Thyroid gland (tissue), 4 donors: ENCODE data around the gene UNC5C. TPM values are rescaled to one million over a fixed set of nuclear protein-coding genes. Genes with fewer than 3 reads are reported as not detected.

Source experiments
- DNase-seq, 2 donors: peaks; one replicate each; pipeline ENCODE4 v3.0.0-alpha.2; 2019
- H3K27ac ChIP-seq, 3 donors: fragments of 200-600 bp; sonication (generic); 1 replicate in 2 of 3; 2 replicates in 1 of 3; pipeline ENCODE4 v1.5.1; 2016 to 2019; ENCODE audit warnings: mild to moderate bottlenecking in 1 of 3, moderate library complexity in 1 of 3
- H3K27me3 ChIP-seq: fragments of 200-600 bp; sonication (generic); one replicate; pipeline ENCODE4 v1.5.1; 2019
- H3K36me3 ChIP-seq, 2 donors: fragments of 200-600 bp; sonication (generic); one replicate each; pipeline ENCODE4 v1.5.1; 2016 to 2019
- H3K4me1 ChIP-seq, 2 donors: fragments of 200-600 bp; sonication (generic); one replicate each; pipeline ENCODE4 v1.5.1; 2017 to 2019
- H3K4me3 ChIP-seq, 3 donors: fragments of 200-600 bp; sonication (generic); replicated peaks in 1 of 3; 1 replicate in 2 of 3; 2 replicates in 1 of 3; pipeline ENCODE4 v1.5.1; 2016; ENCODE audit warnings: mild to moderate bottlenecking in 1 of 3
- H3K9me3 ChIP-seq: fragments of 200-600 bp; sonication (generic); one replicate; pipeline ENCODE4 v1.5.1; 2017
- POLR2A ChIP-seq, 2 donors: fragments of 450-650 bp; IDR thresholded peaks; one replicate each; pipeline ENCODE4 v1.6.1; 2017; ENCODE audit warnings: antibody characterized with exemption in 2 of 2, mild to moderate bottlenecking in 2 of 2, moderate library complexity in 1 of 2
- WGBS, 2 donors: methylation state at CpG; one replicate each; pipeline ENCODE4 v1.1.5; 2017; 5-methylcytosine and 5-hydroxymethylcytosine counted together
- intact Hi-C: fragments of 100-400 bp; cut with DNase I; formaldehyde crosslinking; loops from one replicate; pipeline ENCODE4 v1.15.1; 2023
- total RNA-seq, 4 donors: library from RNA; depleted of rRNA; stranded (reverse); fragments of >200 nt; gene quantifications; one replicate each; pipeline ENCODE4 v1.2.3, GENCODE V29; 2016
- TF ChIP-seq, protein P1 (sequence below), 6 experiments: fragments of 200-600 bp in 3 of 6; fragments of 450-650 bp in 3 of 6; sonication (generic) in 3 of 6; IDR thresholded peaks; one replicate each; pipeline ENCODE4 v1.5.1; 2016 to 2019; ENCODE audit warnings: antibody characterized with exemption in 6 of 6, mild to moderate bottlenecking in 2 of 6, inconsistent platforms in 1 of 6, moderate library complexity in 1 of 6

Gene UNC5C
- total RNA-seq, 4 donors from 2014 or later, result 27.1 to 72.0 (median 59.0) TPM

DNA sequence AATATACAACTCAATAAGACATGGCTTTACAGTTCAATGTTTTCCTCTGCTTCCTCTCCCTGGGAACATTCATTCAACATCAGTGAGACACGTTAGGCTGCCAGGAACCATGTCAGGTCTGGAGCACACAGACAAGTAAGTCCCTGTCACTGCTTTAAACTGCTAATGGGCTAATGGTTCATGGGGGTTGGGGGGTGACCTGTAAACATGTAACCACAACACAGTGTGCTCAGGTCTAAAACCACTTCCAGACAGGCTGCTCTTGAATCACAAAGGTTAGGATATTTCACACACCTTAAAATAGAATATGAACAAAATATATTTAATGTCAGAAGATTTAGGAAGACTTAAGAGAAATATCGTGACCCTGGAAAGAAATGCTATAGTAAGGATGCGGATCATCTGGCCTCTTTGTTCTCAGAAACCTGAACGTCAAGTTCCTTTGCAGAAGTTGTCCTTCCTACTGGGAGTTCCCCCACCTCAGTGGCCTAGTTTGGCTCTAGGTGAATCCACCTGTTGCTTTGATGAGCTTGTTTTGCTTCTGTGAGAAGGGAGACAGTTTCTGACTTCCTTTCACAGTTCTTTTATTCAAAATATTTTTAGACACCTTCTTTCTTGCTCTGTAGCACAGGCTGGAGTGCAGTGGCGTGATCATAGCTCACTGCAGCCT is 359.9 kb downstream of the UNC5C start:
- WGBS, 2 donors, result 85 to 86% methylated on average over 5 of the region's 5 CpGs
- H3K36me3 ChIP-seq, result no peaks in the 10 kb centered on the region
- no peak overlapping the region for H3K4me3 ChIP-seq
- H3K27ac ChIP-seq, result no peak overlapping the region
- no peak for TF ChIP-seq POLR2A (IDR thresholded peaks at IDR 0.05)
- TF ChIP-seq, protein P1, sequence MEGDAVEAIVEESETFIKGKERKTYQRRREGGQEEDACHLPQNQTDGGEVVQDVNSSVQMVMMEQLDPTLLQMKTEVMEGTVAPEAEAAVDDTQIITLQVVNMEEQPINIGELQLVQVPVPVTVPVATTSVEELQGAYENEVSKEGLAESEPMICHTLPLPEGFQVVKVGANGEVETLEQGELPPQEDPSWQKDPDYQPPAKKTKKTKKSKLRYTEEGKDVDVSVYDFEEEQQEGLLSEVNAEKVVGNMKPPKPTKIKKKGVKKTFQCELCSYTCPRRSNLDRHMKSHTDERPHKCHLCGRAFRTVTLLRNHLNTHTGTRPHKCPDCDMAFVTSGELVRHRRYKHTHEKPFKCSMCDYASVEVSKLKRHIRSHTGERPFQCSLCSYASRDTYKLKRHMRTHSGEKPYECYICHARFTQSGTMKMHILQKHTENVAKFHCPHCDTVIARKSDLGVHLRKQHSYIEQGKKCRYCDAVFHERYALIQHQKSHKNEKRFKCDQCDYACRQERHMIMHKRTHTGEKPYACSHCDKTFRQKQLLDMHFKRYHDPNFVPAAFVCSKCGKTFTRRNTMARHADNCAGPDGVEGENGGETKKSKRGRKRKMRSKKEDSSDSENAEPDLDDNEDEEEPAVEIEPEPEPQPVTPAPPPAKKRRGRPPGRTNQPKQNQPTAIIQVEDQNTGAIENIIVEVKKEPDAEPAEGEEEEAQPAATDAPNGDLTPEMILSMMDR (IDR thresholded peaks at IDR 0.05), result no peak
- no peaks in the 10 kb centered on the region for H3K9me3 ChIP-seq
- no peaks in the 10 kb centered on the region for H3K27me3 ChIP-seq
- intact Hi-C loops, result no loop called here
- H3K4me1 ChIP-seq, result no peaks in the 10 kb centered on the region
- DNase-seq, result no peak

DNA sequence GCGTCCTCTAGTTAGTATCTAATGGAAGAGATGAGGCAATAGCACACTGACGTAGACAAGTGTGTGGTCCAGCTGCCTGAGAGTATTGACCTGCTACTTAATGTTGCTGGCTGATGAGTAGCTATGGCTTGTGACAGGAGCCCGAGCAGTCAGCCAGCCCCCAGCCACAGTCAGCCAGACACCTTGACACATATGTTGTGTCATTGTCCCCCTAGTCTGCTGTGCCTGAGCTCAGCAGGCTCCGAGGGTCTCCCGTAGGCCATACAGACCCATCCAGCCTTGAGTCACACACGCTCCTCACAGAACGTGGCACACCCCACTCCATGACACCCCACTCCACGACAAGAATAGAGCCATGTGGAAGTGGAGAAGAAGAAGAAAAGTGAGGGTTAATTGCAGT is 362.1 kb downstream of the UNC5C start:
- no peaks in the 10 kb centered on the region for H3K27me3 ChIP-seq
- no peaks in the 10 kb centered on the region for H3K4me1 ChIP-seq
- H3K9me3 ChIP-seq, result no peaks in the 10 kb centered on the region
- H3K27ac ChIP-seq, result no peak overlapping the region
- TF ChIP-seq, protein P1 (IDR thresholded peaks at IDR 0.05), result no peak
- no peak for TF ChIP-seq POLR2A (IDR thresholded peaks at IDR 0.05)
- peaks cover 0 to under 1% of the 10 kb centered on the region in 2 donors for H3K36me3 ChIP-seq
- 90 to 91% methylated on average over 8 of the region's 8 CpGs for WGBS, 2 donors
- intact Hi-C loops, result no loop called here
- no peak overlapping the region for H3K4me3 ChIP-seq
- DNase-seq, result no peak

DNA sequence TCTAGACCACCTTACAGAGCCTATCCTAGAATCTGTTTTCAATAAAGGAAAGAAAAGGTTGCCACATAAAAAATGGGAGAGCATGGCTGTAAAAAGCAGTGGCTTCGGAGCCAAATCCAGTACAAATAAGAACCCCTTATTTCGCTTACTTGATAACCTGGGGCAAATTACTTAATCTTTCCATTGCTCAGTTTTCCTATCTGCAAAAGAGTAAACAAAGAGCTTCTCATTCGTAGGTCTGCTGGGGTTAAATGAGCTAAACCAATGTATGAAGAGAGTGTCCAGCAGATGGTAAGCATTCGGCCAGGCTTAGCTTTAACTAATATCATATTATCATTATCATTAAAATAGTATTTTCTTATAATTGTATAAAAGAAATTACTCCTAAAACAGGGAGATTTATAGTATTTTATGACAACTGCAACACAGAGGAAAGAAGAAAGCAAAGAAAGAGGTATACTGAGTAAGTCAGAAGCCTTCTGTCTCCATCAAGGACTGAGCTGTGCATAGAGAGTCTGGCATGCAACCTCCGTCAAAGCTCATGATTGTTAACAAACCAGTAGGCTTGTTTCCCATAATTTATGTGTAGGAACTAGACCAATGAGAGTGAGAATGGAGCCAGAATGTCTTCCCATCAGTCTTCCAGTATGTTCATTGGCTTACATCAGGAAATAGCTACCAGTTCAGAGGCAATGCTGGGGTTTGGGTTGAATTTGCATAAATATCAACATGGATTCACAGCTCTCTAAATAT is 364.9 kb downstream of the UNC5C start:
- Histone ChIP-seq H3K9me3 (no peaks in the 10 kb centered on the region), H3K36me3 (peaks cover 5% of the 10 kb centered on the region in 2 donors)
- 91 to 92% methylated on average over 5 of the region's 5 CpGs for WGBS, 2 donors

DNA sequence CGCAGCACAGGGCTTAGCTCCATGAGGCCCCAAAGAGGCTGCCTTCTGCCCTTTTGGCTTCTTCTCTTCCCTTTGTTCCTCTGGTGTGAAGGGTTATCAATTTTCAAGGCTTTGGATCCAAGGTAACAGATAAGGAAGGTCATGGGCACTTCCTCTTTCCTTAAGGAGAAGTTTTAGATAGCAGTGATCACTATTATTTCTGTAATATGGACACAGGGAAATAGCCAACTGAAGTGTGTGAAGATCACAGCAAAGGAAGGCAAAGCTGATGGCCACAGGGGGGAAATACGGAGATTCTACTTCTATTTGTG is 366.8 kb downstream of the UNC5C start:
- intact Hi-C loops, result no loop called here
- no peak for TF ChIP-seq POLR2A (IDR thresholded peaks at IDR 0.05)
- TF ChIP-seq, protein P1 (IDR thresholded peaks at IDR 0.05), result no peak
- Histone ChIP-seq H3K4me3 (no peak overlapping the region), H3K36me3 (peaks cover 5% of the 10 kb centered on the region in 2 donors), H3K9me3 (no peaks in the 10 kb centered on the region), H3K27me3 (no peaks in the 10 kb centered on the region), H3K27ac (no peak overlapping the region), H3K4me1 (no peaks in the 10 kb centered on the region)
- no peak for DNase-seq
- 44% methylated on average over 2 of the region's 2 CpGs for whole genome bisulfite sequencing, 2 donors

More for the DNA sequence above, 364.9 kb downstream of the UNC5C start:
- no peak overlapping the region for H3K27ac ChIP-seq
- no peaks in the 10 kb centered on the region for H3K4me1 ChIP-seq
- intact Hi-C loops, result no loop called here
- DNase-seq, result no peak
- H3K27me3 ChIP-seq, result no peaks in the 10 kb centered on the region
- TF ChIP-seq POLR2A (IDR thresholded peaks at IDR 0.05), result no peak
- TF ChIP-seq, protein P1 (IDR thresholded peaks at IDR 0.05), result no peak
- H3K4me3 ChIP-seq, result no peak overlapping the region
